NOMO-1 treated with dmso at 0.1 percent for 144 hours (cell line): ENCODE measurements around the gene MTRFR.
"Not testable (repeated sequence)": the region's sequence is repeated elsewhere in the genome, so short reads cannot be mapped to it uniquely, and the experiment has no call there.

Experiments used
- DNase-seq: peaks from one replicate; lab custom pipeline; 2025; ENCODE audit not compliant: unreplicated experiment; lab: John Stamatoyannopoulos, UW

The MTRFR gene

DNA sequence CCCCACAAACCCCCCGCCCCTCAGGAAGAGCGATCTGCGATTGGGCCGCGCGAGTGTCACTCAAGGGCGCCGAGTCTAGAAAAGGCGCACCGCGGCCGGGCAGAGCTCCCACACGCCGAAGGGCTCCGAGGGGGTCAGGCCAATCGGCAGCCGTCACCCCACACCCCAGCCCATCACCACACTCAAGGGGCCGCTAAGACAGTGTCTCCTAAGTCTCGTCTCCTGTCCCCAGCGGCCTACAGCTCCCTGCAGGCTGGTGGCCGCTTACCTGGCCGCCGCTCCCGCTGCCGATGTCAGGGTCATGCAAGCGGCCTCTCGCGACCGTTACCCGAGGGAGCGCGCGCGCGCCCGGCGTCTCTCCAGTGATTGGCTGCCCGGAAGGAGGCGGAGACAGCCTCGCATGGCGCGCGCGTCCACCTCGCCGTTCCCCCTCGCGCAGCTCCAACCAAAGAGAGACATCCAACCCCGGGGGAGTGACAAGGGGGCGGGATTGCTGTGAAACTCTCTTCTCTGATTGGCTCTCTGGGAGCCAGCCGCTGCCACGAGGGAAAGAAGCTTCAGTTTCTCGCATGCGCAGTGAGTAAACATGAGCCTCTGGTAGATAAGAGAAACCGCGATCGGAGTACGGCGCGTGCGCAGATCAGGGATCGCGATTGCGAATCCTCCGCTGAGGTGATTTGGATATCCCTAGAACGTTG is at the start of gene MTRFR, which contains the start of gene MPHOSPH9:
Gene MTRFR (plus strand): TSS at position 630 of the 698 bp plus-strand sequence. CDS start 20,239 bp downstream, outside the sequence.
Gene MPHOSPH9 (minus strand): TSS at position 335 of the 698 bp plus-strand sequence. CDS start 2,777 bp downstream, outside the sequence.
- peak; percentile 97 for DNase-seq

DNA sequence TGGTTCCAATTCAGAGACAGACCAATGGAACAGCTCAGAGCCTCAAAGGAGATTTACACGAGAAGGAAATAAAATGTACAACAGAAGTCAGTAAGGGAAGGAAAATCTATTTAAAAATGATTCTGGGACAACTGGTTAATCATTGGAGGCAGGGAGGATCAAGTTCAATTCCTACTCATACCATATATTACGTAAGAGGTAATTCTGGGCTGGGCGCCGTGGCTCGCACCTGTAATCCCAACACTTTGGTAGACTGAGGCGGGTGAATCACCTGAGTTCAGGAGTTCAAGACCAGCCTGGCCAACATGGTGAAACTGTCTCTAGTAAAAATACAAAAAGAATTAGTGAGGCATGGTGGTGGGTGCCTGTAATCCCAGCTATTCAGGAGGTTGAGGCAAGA is 45.6 kb upstream of the MTRFR start:
- no peak for DNase-seq

- no peak for DNase-seq
Measured at GRCh38 chr12:123199936-123200335, 33.3 kb upstream of the MTRFR start.

GRCh38 chr12:123200414-123200813 is 32.8 kb upstream of the MTRFR start:
- no peak for DNase-seq

GRCh38 chr12:123206794-123207193 is 26.4 kb upstream of the MTRFR start:
- DNase-seq = not testable (repeated sequence)

DNA sequence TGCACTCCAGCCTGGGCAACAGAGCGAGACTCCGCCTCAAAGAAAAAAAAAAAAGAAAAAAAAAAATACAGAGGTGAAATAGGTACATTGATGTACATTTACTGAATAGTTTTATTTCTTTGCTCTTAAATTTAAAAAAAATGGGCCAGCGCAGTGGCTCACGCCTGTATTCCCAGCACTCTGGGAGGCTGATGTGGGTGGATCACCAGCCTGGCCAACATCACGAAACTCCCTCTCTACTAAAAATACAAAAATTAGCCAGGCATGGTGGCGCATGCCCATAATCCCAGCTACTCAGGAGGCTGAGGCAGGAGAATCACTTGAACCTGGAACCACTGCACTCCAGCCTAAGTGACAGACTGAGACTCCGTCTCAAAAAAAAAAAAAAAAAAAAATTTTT is 25.4 kb upstream of the MTRFR start:
- DNase-seq = not testable (repeated sequence)

- no peak for DNase-seq
Measured at GRCh38 chr12:123223241-123223668, 10.0 kb upstream of the MTRFR start.

- no peak for DNase-seq
Measured at GRCh38 chr12:123225443-123225842, 7.8 kb upstream of the MTRFR start.

DNA sequence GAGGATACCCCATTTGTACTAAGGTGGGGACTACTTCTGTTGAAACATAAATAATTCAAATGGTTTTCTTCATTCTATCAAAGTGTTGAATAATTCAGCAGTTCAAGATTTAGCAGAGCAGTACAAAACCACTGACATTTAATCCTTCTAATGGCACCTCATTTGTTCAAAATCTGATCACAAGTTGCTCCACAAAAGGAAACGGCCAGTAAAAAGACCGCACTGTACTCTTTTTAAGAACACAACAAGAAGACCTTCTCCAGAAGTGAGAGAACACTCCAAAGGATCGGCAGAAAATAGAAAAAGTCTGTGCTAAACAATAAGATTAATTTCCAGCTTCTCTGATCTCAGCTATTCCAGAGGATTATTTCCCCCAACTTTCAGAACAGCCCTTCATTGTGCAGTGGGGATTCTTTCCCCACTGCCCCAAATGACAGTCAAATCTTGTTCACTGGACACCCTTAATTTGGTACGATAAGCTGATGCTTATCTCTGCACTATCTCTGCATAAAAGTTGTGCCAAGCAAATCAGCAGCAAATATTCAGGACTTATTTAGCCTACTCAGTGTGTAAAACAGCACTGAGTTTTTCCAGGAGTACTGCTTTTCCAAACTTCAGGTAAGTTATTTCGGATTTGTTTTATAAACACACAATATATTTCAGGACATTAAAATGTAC is 5.5 kb upstream of the MTRFR start:
- DNase-seq = no peak

GRCh38 chr12:123229051-123229450 is 4.2 kb upstream of the MTRFR start:
- no peak for DNase-seq

DNA sequence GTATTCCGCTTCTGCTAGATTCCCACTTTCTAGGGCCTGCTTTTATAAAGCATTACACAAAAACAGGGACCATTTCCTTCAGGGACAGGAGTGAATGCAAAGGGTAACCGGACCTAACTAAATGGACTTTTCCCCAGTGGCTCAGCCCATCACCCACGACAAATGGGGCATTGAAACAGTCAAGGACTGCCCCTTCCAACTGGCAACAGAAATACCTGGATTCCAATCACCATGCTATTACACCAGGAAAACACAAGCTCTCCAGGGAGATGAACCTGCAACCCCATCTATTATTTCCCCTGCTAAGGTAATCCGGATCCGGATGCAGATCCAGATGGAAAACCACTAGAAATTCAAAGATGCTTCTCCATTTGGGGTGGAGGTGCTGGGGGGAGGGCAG is 1.3 kb upstream of the MTRFR start:
- DNase-seq = no peak

DNA sequence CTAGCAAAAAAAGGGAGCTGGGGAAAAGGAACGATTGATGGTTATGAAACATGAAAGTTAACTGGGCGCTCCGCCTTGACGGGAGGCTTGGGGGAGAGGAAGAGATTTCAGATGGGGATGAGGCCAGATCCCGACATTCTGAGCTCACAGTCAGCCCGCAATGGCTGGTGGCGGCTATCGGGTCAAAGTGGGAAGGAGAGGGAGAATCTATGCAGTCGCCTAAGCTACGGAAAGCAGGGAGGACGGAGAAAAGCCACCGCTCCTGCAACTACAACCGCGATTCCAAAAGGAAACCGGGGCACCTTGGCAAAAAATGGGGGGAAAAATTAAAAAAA is 797 bp upstream of the MTRFR start:
- DNase-seq = no peak

DNA sequence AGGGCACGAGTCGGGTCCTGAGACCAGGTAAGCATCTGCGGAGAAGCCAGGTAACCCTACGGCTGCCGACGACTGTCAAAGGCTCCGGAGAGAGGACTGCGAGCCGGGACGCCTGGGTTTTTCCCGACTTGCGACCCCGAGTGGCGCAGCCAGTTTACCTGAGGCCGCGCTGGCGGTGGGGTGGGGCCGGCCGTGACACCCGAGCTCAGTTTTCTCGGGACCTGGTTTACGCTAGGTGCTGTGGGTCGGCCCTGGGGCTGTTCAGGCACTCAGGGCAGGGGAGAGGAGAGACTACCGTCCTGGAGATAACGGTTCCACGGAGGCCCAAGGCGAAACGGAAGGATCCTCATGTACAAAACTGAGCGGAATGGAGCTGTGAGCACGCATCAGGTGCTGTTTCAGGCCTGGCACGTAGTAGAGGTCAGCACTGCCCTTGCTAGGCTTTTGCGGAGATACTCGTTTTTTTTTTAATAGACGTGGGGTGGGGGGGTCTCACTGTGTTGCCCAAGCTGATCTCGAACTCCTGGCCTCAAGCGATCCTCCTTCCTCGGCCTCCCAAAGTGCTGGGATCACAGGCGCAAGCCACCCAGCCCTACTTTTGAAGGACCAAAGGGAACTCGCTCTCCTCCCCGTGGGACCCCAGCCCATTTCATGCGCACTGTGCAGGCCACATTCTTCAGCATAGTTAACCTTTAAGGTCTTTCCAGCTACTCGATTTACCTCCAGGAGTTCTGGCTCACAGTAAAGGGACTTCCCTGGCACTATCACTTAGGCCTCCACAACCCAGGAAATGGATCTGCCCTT is 471 bp downstream of the MTRFR start:
- DNase-seq = no peak

DNA sequence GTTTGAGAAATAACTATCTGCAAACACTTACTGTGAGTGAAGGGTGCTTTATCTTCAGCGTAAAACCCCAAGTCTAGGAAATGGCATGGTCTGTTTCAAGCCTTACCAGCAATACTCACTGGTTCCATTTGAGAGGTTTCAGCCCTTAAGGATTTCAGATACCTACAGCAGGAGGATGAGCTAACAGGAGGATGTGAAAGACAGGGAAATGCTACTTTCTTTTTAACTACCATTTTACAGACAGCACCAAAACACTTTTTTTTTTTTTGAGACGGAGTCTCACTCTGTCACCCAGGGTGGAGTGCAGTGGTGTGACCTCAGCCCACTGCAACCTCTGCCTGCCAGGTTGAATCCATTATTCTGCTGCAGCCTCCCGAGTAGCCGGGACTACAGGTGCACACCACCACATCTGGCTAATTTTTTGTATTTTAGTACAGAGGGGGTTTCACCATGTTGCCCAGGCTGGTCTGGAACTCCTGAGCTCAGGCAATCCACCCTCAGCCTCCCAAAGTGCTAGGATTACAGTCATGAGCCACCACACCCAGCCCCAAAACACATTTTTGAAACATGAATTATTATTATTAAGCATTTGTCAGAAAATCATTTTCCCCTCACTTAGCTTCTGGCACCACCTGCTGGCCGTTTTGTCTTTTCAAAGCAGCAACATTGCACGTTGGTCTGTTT is 4.6 kb downstream of the MTRFR start:
- no peak for DNase-seq

- no peak for DNase-seq
Measured at GRCh38 chr12:123238330-123238682, 5.1 kb downstream of the MTRFR start.

- no peak for DNase-seq
Measured at GRCh38 chr12:123238961-123239360, 5.7 kb downstream of the MTRFR start.

GRCh38 chr12:123242116-123242904 is 9.1 kb downstream of the MTRFR start:
- peak; percentile 15 for DNase-seq

GRCh38 chr12:123243671-123244262 is 10.5 kb downstream of the MTRFR start:
- DNase-seq = no peak

DNA sequence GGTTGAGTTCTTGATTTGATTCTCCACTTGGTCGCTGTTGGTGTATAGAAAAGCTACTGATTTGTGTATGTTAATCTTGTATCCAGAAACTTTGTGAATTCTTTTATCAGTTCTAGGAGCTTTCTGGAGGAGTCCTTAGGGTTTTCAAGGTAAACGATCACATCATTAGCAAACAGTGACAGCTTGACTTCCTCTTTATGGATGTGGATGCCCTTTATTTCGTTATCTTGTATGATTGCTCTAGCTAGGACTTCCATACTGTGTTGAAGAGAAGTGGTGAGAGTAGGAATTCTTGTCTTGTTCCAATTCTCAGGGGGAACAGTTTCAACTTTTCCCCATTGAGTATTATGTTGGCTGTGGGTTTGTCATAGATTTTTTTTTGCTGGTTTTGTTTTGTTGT is 12.4 kb downstream of the MTRFR start:
- DNase-seq = no peak

GRCh38 chr12:123248129-123248528 is 14.9 kb downstream of the MTRFR start:
- DNase-seq = not testable (repeated sequence)
